Middle frontal gyrus (tissue), 1 donor: ENCODE data around the gene MRPL55.

ENCODE experiments used
- DNase-seq: peaks from one replicate; pipeline ENCODE4 v3.0.0-alpha.2; 2015; ENCODE audit warnings: low spot score; ENCODE audit errors: extremely low spot score

Gene MRPL55

DNA sequence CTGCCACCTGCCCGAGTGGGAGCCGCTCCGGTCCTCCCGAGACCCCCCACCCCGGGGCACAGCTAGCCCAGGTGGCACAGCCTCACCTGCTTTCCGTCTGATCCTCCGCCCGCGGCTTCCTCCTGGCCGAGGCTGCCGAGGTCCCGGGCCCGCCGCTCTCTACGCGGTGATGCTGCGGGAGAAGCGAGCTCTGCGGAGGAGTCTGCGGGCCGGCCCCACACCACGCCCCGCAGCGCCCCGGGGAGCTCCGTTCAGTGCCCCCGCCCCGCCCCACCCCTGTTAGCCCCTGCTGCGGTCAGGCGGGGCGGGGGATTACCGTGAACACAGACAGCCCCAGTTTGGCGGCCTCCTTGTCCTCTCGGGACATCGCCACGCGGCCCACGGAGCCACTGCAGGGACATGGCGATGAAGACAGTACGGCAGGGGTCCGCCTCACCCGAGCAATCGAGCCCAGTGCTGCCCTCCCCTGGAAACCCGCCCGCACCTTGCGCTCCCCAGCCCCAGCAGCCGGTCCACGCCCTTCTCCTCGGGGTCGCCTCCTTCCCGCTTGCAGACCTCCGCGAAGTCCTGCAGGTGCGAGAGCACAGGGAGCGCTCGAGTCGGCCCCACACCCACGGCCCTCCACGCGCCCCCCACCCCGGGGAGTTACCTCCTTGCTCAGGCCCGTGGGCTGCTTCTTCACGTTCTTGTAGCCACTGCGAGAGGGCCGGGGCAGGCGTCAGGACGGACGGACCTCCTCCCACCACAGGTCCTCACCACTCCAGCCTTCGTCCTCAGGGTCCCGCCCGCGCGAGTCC lies 6.9 kb downstream of the MRPL55 start:
- no peak for DNase-seq

DNA sequence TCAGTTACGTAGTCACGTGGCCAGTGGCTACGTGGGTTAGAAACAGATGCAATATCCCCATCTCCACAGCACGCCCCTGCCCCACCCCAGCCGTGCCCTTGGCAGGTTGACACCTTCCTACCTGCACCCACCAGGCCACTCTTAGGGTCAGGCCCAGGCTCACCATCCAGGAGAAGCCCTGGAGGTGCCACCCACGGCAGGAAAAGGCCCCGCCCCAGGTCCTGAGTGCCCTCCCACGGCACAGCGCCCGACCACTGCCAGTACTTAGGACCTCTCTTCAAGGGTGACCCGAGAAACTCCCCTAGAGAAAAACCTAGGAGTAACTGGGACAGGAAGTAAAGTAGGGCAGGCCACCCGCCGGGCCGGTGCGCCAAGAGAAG lies 7.5 kb downstream of the MRPL55 start:
- no peak for DNase-seq

DNA sequence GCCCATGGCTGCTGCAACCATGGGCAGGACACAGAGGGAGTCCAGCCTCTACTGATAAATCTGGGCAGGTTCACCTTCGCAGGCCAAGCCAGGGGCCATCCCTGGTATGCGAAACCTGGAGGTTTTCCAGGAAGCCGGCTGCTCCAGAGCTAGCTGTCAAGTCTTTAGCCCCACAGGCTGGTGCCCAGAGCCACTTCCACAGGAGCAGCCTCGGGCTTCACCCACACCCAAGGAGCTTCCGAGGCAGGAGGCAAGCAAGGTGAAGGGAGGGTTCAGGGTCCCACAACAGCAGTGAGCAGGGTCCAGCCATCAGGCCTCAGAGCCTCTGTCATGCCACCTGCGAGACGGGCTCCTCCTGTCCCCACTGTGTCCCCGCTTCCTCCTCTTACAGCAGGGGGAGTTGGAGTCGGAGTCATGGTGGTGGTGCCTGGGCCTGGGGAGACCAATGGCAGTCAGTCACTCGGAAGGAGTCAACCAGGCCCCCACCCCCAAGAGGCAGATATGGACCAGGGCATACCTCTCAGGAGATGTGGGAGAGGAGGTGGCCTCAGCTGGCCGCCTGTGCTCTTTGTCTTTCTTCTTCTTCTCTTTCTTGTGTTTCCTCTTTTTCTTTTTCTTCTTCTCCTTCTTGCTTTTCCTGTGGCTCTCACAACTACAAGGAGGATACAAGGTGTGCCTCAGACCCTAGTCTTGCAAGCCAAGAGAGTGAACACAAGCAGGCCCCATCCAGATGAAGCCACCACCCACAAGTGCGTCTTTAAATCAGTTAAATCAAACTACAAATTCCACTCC lies 8.1 kb downstream of the MRPL55 start:
- no peak for DNase-seq

DNA sequence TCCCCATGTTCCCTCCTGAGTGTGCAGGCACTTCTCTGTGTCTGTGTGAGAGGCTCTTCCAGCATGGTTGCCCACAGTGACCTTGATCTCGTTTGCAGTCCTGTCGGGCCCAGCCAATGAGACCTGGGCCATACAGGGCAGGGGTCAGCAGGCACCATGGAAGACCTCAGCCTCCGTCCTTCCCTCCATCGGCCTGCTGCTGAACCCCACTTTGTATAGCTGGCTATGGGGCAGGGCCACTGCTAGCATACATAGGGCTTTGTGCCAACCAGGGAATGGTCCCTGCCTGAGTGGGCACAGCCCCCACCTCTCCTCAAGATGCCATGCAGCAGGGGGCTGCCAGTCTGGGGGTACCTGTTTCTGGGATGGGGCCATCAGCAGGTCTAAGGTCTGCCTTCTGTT lies 9.8 kb downstream of the MRPL55 start:
- DNase-seq = no peak

DNA sequence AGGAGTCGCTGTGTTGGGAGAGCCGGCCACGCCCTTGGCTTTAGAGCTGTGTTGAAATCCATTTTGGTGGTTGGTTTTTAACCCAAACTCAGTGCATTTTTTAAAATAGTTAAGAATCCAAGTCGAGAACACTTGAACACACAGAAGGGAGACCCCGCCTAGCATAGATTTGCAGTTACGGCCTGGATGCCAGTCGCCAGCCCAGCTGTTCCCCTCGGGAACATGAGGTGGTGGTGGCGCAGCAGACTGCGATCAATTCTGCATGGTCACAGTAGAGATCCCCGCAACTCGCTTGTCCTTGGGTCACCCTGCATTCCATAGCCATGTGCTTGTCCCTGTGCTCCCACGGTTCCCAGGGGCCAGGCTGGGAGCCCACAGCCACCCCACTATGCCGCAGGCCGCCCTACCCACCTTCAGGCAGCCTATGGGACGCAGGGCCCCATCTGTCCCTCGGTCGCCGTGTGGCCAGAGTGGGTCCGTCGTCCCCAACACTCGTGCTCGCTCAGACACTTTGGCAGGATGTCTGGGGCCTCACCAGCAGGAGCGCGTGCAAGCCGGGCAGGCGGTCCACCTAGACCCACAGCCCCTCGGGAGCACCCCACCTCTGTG lies 10.7 kb downstream of the MRPL55 start:
- DNase-seq = no peak

DNA sequence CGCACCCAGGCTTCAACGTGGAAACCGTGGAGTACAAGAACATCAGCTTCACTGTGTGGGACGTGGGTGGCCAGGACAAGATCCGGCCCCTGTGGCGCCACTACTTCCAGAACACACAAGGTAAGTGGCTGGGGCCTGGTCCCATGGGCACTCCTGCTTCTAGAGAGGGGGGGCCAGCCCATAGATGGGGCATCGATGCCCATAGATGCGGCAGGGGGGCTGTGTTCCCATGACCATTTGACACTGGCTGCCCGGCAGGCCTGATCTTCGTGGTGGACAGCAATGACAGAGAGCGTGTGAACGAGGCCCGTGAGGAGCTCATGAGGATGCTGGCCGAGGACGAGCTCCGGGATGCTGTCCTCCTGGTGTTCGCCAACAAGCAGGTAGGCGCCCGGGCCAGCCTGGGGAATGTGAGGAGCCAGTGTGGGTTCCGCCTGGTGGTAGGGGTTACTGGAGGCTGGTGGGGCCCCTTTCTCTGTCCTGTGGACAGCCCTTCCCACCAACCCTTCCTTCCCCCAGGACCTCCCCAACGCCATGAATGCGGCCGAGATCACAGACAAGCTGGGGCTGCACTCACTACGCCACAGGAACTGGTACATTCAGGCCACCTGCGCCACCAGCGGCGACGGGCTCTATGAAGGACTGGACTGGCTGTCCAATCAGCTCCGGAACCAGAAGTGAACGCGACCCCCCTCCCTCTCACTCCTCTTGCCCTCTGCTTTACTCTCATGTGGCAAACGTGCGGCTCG lies 11.6 kb downstream of the MRPL55 start:
- DNase-seq = no peak

DNA sequence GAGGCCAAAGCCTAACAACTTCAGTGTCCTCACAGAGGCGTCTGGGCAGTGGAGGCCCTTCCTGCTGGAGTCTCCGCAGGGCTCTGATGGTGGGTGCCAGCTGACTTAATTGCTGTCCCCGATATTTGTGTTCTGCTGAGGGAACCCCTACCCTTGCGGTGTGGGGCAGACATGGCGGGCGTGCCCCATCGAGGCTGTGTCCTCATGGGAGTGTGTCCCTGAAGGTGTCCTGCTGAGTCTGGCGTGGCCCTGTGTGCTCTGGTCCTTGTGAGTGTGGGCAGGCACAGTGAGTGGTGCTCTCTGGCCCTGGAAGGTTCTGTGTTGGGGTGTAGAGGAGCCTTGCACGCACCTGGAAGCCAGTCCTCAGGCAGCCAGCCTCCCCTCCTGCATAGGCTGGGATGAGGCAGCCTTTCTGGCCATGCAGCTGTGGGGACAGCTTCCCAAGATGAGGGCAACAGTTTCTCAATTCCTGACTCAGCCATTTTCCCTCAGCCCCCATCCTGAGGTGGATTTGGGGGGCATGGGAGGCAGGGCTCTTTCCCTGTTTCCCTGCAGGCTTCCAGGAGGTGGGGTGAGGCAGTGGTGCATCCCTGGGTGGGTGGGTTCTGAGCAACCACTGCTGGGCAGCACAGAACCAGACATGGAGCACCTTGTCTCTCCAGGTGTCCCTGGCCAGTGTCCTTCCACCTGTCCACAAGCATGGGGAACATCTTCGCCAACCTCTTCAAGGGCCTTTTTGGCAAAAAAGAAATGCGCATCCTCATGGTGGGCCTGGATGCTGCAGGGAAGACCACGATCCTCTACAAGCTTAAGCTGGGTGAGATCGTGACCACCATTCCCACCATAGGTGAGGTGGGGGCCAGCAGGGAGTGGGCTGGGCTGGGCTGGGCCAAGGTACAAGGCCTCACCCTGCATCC lies 12.4 kb downstream of the MRPL55 start:
- DNase-seq = no peak

DNA sequence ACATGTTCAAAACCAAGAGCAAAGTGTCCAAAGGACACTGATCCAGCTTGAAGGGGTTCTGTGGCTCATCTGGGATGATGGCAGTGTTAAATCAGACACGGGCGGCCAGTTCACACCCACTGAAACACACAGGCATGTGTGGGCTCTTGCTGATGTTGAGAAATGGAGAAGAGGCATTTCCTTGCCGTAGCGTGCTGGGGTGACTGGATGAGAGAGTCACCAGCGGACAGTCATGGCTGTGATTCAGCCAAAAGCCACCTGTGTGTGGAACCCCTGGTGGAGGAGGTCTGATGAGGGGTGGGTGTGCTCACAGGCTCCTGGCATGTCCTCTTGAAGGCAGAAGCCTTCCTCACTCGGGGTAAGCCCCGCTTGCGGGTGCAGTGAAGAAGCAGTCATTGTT lies 13.2 kb downstream of the MRPL55 start:
- no peak for DNase-seq

DNA sequence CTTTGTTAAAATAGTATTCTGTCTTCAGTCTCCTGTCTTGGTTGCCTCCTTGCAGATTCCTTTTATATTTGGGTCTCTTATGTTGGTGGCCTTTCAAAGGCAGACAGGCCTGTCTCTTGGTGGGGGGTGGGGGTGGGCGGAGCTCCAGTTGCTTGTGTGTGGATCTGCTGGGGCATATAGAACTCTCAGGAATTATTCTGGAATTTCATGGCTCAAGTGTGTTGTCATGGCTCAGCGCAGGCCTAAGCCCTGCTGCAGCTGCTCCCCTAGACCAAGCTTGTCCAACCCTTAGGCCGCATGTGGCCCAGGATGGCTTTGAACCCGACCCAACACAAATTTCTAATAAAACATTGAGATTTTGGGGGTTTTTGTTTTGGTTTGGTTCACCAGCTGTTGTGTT lies 13.9 kb downstream of the MRPL55 start:
- DNase-seq = no peak

DNA sequence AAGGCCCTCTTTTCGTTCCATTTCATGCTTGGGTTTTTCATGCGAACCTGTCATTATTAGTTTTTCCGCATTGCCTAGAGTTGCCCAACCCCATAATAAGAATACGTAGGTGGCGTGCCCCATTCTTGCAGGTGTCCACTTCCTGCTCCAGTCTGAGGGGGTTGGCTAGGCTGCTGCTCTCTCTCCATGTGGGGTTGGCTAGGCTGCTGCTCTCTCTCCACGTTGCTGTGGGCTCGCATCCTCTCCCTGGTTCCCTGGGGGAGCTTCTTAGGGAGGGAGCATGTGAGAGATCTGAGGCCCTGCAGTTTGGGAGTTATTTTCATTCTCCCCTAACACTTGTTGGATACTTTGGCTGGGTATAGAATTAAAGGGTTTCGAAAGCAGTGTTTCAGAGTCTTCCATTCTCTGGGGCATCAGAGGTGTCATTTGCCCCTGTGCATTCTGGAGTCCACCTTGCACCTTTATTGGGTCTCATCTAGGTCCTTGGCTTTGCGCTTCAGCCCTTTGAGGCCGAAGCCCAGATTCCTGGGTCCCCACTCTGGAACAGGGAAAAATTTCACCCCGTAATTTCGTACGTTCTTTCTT lies 14.6 kb downstream of the MRPL55 start:
- no peak for DNase-seq

DNA sequence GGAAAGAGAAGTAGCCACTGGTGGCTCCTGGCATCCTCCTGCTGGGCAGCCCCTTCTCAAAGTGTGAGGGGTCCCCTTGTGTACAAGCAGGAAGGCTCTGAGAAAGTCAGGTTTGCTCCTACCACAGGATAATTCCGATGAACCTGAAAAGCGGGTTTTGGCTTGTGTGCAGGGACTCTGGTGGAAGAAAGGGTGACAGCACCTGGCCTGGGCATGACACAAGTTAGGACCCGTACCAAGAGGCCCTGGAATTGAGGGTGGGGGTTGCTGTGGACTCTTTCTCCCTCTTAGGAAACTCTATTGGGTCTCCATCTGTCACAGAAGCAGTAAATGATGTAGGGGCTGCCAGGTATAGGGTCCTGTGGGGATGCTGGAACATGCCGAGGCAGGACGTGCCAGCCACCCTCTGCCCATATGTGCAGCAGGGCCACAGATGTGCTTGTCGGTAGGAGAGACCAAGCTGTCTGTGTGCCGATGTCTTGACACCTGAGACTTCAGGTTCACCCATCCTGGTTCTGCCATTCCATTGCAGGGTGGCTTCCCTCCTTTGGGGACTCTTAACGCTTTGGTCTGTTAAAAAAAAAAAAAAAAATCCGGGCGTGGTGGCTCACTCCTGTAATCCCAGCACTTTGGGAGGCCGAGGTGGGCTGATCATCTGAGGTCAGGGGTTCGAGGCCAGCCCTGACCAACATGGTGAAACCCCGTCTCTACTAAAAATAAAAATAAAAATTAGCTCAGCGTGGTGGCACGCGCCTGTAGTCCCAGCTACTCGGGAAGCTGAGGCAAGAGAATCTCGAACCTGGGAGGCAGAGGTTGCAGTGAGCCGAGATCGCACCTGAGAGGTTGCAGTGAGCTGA lies 15.8 kb downstream of the MRPL55 start:
- DNase-seq = no peak

DNA sequence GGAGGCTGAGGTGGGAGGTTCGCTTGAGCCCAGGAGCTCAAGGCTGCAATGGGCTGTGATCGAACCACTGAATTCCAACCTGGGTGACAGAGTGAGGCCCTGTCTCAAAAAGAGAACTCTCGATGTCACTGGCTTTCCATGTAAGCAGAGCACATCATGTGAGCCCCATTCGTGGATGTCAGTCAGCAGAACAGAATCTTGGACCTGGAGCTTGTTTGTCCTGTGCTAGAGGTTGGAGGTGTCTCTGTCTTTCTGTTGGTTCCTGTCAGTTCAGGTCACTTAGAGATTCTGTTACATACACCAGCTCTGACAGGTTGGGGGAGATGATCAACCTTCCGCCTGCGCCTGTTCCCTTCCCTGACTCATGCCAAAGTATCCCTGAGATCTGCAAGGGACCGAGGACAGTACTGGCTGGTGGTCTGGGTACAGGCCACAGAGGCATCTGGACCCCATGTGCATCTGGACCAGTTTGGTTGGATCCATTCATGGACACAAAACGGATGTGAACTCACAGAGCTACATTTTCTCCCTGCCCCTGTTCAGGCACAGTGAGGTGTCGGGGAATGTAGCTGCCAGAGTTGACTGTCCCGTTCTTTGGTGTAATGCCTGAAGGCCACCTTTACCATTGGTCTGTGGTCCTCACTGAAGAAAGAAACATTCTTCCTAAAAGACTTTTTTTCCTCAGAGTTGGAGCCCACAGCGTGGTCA lies 16.6 kb downstream of the MRPL55 start:
- no peak for DNase-seq

DNA sequence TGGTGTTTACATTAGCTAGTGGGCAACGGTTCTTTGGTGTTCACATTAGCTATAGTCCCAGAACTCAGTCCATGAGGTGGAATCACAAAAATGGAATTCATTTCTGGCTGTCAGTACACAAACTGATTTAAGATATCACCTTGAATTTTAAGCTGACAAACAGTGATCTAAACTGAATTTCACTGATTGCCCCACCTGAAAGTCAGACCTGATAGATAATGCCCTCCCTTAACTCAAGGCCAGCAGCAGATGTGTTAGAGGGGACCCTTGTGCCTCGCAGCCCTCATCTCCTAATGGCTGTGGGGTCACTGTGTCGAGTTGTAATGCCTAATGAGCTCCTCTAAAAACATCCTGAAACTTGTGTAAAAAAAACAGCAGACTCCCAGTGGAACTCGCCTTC lies 18.0 kb downstream of the MRPL55 start:
- DNase-seq = no peak

DNA sequence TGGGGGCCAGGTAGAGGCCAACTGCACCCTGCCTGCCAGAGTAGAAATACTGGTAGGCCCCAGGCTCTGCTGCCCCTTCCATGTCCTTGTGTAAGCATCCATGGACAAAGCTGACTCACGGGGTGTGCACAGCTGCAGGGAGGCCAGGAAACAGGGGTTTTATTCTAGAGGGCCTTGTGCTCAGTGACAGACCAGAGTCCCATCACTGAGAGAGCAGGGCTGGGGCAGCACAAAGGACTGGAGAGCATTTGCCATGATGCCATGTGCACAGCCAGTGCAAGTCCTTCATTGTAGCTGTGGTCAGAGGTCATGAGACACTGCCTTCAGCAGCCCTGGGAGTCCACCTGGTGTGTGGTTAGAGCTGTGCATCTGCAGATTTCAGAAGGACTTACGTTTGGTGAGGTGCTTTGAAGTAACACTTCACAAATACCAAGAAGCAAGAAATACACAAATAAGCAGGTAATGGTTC lies 18.5 kb downstream of the MRPL55 start:
- DNase-seq = no peak

DNA sequence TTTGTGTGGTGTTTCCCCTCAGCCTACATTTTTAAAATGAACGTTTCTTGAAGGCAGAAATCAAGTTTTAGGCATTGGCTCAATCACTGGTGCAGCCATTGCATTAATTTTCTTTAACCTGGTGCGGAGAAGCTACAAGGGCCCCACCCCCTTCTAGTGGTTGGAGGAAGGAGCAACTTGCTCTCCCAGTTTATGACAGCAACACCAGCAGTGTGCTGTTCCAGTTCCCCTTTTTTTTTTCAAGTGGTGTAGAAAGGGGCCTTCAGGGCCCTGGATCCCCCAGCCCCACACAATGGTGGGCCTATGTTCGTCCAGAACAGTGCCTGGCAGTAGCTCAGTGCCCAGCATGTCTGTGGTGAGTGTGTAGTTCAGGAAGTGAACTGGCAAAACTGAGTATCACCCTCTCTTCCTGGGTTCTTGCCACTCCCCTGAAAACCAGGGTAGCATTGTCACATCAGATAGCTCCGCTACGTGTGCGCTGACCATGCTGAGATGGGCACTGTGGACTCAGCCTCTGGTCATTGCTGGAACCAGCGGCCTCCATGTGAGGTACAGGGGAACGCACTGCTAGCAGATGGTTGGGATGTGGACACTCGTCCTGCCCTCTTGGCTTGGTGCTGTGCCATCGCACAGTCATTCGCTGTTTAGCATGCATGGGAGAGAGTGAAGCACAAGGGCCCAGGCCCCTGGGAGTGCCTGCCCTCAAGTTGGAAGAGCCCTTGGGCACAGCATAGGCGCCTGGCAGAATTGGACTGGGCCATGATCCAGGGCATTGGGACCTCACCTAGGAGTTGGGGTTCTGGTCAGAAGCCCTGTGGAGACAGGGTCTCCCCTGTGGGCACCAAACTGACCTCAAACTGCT lies 19.3 kb downstream of the MRPL55 start:
- no peak for DNase-seq

DNA sequence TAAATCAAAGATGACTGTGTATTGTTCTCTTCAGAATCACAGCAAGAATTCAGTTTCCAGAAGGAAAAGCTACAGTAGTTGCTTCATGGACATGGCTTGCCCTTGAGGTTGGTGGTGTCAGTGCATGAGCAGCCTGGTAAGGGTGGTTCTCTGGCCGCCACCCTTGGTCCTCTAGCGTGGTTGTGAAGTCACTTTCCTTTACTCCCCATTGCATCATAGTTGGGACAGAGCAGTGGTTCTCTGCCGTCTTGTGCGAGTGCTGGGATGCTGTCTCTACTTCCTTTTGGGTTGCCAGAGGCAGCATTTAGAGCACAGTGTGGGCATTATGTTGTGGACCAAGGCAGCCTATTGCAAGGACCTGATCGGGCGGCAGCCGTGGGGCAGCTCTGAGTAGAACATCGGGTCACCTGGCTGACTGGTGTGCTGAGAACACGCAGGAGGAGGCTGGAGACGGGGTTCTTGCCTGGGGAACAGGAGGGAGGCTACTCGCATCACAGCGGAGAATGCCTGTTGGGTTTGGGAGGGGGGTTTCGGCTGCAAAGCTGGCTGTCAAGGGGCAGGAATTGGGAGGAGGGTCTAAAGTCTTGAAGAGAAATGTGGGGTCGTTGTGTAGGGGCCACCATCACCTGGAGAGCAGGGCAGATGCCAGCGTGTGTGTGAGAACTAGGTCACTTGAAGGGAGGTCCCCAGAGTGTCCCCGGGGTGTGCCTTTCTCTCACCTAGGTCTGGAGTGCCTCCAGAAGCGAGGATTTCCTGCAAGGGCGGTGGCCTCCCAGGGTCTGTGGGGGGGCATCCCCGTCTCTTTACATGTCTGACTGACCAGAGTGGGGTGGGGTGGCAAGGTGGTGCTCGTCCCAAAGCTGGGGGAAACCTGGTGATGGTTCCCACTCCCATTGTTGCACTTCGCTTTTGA lies 20.3 kb downstream of the MRPL55 start:
- no peak for DNase-seq
